Raji (cell line): Measurements from ENCODE around the gene CTLA4.

Experiments
- POLR2A ChIP-seq: IDR thresholded peaks from 2 replicates; pipeline ENCODE4 v1.6.1; 2011; ENCODE audit warnings: low read depth, low read length, control low read depth; ENCODE audit not compliant: insufficient read depth

The CTLA4 gene

DNA sequence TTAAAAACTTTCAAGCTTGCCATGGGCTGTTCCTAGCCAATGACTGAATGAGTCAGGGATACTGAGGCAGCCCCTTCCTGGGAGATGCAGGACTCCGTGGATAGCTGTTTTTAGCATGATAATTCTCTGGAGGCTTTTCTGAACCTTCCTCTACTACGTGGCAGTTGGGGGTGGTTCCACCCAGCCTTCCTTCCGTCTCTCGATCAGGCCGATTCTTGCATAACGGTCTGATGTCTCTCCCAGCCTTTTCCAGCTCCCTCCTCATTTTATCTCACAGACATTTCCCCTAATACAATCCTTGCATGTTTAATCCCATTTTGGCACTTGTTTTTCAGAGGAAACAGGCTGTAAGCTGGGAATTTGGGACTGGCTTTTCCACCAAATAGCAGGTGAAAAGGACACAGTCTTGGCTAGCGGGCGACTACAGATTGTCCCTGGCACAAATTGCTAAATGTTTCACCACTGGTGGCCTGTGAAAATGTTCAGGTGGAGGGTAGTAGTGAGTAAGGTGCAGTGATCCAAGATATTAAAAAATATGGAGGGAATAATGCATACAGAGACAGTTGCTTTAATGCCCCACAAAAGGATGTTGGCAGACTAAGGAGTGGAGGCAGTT is 21.0 kb upstream of the CTLA4 start:
- TF ChIP-seq POLR2A: no peak

DNA sequence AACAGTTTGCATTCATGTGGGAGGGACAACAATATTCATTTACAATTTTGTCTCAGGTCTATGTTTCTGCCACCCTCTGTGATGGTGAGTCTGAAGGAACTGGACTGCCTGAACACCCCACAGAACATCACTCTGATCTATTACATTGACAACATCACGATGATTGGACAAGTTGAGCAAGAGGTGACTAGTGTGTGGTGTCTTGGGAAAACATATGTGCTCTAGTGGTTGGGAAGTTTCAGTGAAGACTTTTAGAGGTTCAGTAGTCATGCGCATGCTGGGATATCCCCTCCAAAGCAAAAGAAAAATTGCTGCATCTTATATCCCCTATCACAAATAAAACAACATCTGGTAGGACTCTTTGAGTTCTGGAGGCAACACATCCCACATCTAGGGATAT is 18.6 kb upstream of the CTLA4 start:
- TF ChIP-seq POLR2A: no peak

DNA sequence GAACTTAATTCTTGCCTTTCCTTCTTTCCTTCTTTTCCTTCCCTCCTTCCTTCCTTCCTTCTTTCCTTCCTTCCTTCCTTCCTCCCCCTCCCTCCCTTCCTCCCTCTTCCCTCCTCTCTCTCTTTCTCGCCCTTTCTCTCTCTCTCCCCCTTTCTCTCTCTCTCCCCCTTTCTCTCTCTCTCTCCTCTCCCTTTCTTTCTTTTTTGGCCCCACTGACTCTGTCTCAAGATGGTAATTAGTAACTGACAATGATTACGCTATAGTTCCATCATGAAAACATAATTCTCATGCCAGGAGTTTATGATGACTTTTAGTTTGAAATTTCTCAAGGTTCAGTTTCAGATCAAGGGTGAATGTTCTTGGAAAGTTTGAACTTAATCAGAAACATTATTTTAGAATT is 14.8 kb upstream of the CTLA4 start:
- TF ChIP-seq POLR2A: no peak

DNA sequence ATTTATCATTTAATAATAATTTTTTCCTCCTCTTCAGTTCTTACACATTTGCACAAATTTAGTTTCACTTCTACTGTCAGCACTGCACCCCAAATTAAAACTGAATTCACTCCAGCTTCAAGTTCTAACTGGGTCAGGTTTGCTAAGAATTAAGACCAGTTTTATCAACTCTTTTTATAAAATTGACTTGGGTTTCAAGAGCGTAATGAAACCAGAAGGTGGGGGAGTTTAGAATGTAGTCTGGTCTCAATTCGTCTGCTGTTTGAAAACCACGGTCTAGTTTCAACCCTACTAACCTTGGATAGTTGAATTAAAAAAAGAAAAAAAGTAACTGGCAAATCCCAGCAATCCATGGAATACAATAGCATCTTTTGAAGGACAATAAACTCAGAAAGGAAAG is 14.3 kb upstream of the CTLA4 start:
- TF ChIP-seq POLR2A: no peak

DNA sequence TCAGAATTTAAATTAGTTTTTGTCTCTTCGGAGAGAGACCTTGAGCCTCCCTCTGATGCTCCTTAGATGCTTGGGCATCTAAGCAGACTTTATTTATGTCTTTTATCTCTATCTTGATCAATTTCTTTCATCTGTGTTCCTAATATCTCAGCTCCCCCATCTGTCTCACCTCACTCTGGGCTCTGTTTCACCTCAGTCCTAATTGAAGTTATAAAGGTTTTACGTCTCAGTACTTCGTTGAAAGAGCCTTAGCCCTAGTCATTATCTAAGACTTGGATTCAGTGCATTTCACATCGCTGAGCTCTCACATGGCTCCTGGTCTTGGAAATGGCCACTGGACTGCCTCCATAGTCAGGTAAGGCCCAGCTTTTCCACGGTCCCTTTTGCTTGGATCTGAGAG is 13.8 kb upstream of the CTLA4 start:
- no peak for TF ChIP-seq POLR2A

DNA sequence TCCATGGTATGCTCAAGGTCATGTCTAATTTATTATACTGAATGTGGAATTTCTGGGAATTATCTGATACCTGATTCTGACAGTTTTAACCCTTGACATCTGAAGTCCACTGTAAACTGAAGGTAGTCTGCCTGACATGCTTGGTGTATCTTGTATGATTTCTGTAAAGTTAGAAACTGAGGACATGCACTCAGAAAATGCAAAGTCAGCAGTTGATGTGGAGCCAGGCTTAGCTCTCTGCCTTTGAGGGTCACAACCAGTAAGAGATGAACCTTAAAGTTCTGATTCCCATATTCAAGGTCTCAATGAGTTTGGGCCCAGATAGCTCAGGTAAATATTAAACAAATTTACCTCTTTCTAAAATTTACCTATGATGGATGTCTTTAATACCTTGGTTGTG is 12.3 kb upstream of the CTLA4 start:
- no peak for TF ChIP-seq POLR2A

DNA sequence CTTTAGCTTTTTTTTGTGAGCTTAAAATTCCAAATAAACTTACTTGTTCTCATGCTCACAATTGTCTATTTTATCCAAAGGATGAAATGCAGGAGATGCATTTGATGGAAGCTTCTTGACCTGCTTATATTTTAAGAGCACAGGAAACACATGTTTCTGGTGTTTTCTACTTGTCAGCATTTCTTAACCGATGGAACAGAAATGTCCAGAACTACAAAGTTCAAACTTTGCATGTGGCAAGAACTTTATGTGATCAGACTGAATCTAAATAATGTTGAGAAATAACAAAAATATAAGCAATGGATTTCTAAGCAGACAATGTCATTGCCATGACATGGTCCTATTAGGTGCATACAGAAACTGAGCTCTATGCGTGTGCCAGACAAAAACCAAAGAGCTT is 9.9 kb upstream of the CTLA4 start:
- no peak for TF ChIP-seq POLR2A

DNA sequence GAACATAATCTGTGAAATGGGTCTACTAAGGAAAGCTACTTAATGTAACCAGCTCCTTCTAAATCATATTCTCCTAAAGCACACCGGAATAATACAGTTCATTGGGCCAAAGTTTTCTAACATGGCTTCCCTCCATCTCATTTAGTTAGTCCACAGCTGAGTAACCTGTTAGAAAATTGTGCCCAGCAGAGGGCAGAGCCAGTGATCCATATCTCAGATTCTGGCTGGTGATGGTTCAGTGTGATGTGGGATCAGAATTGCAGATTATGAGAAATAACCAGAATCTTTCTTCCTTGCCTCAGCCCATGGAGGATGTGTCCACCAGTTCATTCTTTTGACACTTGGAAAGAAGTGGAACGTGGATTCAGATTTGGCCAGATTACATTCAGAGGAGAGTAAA is 9.4 kb upstream of the CTLA4 start:
- TF ChIP-seq POLR2A: no peak

DNA sequence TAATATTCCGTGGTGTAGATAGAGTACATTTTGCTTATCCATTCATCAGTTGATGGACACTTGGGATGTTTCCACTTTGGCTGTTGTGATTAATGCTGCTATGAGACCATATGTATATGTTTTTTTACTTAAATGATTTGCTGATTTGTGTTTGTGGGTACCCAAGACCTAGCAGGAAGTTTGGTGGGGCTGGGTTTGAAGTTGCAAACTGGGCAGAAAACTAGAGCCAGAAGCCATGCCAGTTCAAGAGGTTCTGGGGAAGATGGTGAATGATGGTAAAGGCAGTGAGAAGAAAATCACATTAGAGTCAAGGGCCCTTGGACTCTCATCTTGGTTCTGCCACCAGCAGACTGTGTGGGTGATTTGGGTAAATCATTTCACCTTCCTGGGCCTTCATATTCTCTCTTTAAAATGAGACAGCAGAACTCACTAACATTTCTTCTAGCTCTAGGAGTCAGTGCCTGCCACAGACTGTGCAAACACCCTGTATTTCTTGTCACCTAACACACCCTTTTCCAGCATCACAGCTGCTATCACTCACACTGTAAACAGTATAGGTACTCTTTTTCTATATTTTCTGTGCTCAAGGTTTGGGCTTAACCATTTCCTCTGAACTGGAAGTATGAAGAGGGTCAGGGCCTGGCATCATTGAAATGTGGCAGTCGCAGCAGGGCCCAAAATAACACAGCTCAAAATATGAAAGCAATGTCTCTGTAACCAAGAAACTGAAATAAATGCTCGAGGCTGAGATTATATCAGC is 8.4 kb upstream of the CTLA4 start:
- no peak for TF ChIP-seq POLR2A

DNA sequence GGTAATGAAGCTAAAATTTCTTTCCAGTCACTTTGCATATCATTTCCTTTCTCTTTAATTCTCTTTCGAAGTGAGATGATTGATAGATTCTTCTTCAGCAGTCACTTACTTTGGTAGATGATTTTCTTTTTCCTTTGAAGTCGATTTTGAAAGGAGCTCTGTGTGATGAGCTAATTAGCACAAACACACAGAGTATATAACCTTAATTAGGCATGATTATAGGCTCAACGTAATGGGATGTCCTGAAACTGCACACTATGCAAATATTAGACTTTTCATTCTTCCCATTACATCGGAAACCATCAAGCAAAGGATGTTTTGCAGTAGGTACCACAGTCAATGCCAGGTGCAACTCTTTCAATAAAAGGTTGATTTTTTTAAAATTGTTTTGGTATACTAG is 6.4 kb upstream of the CTLA4 start:
- TF ChIP-seq POLR2A: no peak

DNA sequence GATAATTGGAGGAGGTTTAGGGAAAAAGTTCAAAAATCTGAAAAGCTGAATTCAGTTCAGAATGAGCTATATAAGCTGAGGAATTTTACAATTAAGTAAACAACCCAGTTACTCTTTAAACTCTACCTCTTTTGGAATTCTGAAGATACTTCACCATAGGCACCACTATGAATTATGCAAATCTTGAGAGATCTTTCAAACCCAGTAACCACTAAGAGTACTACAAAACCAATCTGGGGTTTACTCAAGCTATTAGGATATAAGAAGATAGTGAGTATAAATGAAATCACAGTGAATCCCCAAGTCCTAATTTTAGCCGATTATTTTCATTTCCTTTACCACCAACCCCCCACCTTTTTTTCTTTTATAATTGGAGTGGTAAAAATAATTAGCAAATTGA is 6.0 kb upstream of the CTLA4 start:
- TF ChIP-seq POLR2A: no peak

DNA sequence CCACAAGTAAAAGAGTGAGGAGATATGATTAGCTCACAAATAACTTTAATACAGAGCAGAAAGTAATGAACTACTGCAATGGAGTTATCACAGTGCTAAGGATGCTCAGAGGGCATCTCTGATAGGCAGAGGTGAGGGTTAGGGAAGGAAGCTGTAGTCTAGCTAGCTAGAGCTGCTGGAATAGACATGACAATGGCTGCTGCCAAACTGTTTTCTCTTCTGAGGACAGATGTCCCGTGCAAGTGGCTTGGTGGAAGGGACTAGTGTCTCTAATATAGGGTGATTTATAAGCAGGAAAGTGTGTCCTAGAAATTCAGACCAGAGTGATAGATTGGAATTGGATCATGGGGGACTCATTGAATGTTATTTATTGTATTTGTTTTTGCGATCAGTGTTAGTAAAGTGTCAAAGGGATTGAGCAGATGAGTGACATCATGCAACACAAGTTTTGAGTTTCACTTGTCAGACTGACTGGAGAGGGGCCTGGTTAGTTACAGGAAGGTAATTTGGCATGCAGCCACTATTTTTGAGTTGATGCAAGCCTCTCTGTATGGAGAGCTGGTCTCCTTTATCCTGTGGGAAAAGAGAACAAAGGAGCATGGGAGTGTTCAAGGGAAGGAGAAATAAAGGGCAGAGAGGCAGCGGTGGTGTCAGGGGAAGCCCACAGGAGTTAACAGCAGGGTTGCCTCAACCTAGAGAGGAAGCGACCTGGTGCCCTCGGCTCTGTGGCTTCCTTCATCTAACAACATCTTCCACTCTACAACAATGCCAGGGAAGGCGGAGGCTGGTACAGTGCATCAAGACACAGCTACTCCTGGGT is 1.9 kb downstream of the CTLA4 start:
- TF ChIP-seq POLR2A: no peak

DNA sequence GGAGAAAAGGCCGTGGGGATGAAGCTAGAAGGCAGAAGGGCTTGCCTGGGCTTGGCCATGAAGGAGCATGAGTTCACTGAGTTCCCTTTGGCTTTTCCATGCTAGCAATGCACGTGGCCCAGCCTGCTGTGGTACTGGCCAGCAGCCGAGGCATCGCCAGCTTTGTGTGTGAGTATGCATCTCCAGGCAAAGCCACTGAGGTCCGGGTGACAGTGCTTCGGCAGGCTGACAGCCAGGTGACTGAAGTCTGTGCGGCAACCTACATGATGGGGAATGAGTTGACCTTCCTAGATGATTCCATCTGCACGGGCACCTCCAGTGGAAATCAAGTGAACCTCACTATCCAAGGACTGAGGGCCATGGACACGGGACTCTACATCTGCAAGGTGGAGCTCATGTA is 2.9 kb downstream of the CTLA4 start:
- TF ChIP-seq POLR2A: no peak

DNA sequence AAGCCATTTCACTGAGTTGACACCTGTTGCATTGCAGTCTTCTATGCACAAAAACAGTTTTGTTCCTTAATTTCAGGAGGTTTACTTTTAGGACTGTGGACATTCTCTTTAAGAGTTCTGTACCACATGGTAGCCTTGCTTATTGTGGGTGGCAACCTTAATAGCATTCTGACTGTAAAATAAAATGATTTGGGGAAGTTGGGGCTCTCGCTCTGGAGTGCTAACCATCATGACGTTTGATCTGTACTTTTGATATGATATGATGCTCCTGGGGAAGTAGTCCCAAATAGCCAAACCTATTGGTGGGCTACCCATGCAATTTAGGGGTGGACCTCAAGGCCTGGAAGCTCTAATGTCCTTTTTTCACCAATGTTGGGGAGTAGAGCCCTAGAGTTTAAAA is 3.4 kb downstream of the CTLA4 start:
- no peak for TF ChIP-seq POLR2A

DNA sequence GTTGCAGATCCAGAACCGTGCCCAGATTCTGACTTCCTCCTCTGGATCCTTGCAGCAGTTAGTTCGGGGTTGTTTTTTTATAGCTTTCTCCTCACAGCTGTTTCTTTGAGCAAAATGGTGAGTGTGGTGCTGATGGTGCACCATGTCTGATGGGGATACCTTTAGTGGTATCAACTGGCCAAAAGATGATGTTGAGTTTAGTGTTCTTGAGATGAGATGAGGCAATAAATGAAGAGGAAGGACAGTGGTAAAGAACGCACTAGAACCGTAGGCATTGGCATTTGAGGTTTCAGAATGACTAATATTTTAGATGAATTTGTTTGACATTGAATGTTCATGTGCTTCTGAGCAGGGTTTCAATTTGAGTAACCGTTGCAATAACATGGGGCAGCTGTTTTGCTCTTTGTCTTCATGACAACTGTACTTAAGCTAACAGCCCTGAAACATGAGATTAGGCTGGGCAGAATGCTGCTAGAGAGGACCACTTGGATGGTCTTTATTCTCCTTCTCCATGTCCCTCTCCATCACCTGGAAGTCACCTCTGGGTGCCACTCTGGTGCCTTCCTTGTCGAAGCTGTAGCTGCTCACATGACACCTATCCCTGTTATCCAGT is 3.9 kb downstream of the CTLA4 start:
- TF ChIP-seq POLR2A: no peak

DNA sequence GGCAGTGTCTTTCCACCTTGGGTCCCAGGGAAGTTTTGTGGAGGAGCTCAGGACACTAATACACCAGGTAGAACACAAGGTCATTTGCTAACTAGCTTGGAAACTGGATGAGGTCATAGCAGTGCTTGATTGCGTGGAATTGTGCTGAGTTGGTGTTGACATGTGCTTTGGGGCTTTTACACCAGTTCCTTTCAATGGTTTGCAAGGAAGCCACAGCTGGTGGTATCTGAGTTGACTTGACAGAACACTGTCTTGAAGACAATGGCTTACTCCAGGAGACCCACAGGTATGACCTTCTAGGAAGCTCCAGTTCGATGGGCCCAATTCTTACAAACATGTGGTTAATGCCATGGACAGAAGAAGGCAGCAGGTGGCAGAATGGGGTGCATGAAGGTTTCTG is 5.9 kb downstream of the CTLA4 start:
- no peak for TF ChIP-seq POLR2A

DNA sequence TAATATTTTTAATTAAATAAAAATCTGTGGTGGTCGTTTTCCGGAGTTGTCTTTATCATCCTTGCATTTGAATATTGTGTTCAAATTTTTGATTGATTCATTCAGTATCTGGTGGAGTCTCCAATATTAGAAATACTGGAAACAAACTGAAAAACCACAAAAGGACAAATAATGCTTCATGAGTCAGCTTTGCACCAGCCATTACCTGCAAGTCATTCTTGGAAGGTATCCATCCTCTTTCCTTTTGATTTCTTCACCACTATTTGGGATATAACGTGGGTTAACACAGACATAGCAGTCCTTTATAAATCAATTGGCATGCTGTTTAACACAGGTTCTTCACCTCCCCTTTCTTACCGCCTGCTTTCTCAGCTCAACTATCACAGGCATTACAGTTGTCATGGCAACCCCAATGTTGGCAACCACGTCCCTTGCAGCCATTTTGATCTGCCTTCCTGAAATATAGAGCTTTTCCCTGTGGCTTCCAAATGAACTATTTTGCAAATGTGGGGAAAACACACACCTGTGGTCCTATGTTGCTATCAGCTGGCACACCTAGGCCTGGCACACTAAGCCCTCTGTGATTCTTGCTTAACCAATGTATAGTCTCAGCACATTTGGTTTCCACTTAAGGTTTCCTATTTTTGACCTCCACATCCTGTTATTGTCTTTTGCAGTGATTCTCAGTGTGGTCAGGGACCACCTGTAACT is 6.5 kb downstream of the CTLA4 start:
- TF ChIP-seq POLR2A: no peak
